Retinal pigment epithelial cell (primary cell): ENCODE results near the gene NPVF.

Experiments used
- DNase-seq: peaks from one replicate; pipeline ENCODE4 v3.0.0-alpha.2; 2010; ENCODE audit warnings: low read depth
- H3K4me3 ChIP-seq: 2 replicates; pipeline ENCODE4 v1.5.1; 2011; ENCODE audit warnings: mild to moderate bottlenecking, low read length, control low read depth, moderate library complexity
- TF ChIP-seq, protein P1 (sequence below): conservative IDR thresholded peaks from 2 replicates; pipeline ENCODE4 v1.5.1; 2011; ENCODE audit warnings: low read depth, low read length, control low read depth, inconsistent platforms

NPVF gene

DNA sequence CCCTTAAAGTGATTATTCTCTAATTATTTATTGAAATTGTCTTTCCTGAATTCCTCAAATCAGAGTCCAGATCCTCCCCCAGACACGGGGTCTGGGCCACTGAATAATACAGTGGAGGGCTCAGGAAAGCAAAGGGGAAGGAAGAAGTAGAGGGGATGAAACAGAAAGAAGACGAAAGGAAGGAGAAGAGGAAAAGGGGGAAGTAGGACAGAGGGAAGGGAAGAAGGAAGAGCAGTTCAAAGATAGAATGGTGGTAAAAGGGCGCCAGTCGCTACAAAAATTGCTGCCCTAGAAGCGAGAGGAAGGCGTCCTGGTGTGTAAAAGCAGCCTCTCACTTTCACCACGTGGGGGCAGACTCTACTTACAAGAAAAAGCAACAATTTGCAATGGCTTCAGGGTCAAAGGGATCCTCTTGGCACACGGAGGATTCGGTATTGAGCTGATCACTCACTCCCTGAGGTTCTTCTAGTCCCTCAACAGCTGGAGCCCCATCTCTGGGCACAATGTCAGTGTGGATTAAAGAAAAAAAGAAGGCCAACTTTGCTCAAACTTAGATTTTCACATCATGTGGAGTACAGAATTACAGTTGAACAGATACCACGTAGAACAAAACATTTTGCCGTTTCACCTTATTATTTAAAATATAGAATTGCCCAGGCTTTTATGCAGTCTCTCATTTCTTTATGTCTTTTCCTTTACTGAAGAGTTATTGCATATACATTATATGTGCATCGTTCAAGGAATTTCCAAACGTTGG lies 31.4 kb upstream of the NPVF start:
- TF ChIP-seq, protein P1, sequence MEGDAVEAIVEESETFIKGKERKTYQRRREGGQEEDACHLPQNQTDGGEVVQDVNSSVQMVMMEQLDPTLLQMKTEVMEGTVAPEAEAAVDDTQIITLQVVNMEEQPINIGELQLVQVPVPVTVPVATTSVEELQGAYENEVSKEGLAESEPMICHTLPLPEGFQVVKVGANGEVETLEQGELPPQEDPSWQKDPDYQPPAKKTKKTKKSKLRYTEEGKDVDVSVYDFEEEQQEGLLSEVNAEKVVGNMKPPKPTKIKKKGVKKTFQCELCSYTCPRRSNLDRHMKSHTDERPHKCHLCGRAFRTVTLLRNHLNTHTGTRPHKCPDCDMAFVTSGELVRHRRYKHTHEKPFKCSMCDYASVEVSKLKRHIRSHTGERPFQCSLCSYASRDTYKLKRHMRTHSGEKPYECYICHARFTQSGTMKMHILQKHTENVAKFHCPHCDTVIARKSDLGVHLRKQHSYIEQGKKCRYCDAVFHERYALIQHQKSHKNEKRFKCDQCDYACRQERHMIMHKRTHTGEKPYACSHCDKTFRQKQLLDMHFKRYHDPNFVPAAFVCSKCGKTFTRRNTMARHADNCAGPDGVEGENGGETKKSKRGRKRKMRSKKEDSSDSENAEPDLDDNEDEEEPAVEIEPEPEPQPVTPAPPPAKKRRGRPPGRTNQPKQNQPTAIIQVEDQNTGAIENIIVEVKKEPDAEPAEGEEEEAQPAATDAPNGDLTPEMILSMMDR, result peak; percentile 92
- H3K4me3 ChIP-seq, result no peak overlapping the region
- peak; percentile 37 for DNase-seq

DNA sequence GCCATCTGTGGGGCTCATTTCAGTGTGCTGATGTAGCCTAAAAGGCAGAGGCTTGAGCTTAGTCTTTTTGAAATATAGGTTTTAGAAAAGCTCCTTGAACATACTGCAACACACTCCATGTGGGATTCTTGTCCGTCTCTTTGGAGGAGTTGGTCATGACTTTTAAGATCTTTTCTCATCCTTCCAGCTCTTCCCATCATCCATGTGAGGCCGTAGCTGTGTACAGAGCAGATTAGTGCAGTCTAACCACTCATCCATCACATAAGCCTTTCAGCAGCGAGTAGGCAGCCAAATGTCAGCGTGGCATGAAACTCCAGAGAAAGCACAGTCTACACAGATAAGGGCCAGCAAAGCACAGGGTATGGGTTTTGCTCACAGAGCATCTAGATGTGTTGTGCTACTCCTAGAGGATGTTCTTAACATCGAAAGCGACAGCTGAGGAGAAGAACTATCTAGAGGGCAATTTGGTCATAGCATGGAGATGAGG lies 28.1 kb upstream of the NPVF start:
- TF ChIP-seq, protein P1, result no peak
- DNase-seq, result no peak

DNA sequence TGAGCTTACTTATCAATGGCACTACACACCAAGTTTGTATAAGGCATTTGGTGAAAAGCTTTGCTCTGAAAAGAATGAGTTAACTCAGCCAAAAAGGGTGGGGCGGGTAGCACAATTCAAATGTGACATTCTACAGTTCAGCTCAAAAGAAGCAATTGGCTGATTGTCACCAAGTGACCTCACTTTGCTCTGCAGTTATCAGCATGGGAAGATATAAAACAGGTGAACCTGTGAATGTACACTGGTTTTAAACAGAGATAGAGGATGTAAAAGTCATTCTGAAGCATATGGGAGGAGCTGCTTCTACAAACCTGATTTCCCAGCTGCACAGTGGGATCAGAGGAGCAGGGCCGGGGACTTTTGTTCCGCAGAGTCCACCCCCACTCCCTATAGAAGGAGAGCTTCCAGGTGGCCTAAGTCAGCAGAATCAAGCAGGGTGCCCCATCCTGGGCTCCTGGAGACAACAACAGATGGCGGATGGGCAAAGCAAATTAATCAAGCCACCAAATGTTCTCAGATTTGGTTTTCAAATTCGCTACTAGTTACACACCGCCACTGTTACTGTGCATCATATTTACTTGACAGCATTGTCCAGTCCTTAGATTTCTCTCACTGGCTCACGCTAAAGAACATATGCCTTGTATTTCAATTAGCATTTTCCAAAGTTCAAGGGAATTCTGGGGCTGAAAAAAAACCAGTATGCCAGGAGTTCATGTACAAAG lies 27.5 kb upstream of the NPVF start:
- H3K4me3 ChIP-seq, result no peak overlapping the region
- TF ChIP-seq, protein P1, result no peak
- DNase-seq, result no peak

More for the DNA sequence above, 28.1 kb upstream of the NPVF start:
- H3K4me3 ChIP-seq, result no peak overlapping the region

DNA sequence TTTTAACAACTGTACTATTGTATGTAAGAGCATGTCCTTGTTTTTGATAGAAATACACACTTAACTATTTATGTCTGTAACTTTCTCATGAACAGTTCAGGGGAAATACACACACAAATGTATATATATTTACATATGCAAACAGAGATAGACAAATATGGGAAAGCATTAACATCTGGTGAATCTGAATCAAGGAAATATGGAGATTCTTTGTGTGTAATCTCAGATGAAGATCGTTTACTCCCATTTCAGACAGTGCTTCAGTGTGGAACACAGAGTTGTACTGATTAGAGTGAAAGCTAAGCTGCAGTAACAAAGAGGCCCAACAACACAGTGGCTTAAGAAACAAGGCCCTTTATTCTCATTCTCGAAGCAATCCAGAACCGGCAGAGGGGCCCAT lies 26.3 kb upstream of the NPVF start:
- TF ChIP-seq, protein P1, result no peak
- no peak for DNase-seq
- H3K4me3 ChIP-seq, result no peak overlapping the region

DNA sequence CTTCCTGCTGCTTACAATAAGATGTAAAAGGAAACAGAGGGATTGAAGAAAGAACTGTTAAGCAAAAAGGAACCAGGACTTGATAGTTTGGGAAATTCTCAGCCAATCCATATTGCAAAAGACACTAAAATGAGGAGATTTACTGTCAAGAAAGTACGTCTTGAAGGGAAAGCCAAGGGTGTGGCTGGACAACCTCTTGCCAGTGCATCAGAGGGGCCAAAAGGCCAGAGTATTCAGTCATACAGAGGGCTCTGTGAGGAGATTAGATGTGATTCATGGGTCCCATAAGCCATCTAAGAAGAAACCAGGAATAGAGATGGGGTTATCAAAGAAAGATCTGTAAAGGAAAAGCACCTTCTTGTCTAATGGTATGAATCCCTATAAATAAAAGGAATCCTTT lies 25.4 kb upstream of the NPVF start:
- TF ChIP-seq, protein P1, result no peak
- no peak overlapping the region for H3K4me3 ChIP-seq
- no peak for DNase-seq

DNA sequence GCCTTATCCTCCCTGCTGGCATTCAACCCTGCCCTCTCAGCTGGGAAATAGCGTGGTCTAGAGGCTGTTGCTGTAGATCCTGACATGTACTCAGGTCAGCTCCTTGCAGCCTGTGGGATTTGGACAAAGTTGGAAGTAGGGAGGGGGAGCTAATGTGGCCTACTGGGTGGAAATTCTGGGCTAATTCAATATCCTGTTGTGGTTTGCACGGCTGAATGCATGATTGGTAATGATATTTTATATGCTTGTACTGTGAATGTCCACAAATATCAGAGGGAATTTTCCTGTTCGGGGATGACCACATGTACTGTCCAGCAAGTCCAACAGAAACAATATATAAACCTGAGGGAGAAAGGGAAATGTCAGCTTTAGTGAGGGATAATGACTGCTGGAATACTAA lies 22.1 kb upstream of the NPVF start:
- H3K4me3 ChIP-seq, result no peak overlapping the region
- TF ChIP-seq, protein P1, result no peak
- no peak for DNase-seq

DNA sequence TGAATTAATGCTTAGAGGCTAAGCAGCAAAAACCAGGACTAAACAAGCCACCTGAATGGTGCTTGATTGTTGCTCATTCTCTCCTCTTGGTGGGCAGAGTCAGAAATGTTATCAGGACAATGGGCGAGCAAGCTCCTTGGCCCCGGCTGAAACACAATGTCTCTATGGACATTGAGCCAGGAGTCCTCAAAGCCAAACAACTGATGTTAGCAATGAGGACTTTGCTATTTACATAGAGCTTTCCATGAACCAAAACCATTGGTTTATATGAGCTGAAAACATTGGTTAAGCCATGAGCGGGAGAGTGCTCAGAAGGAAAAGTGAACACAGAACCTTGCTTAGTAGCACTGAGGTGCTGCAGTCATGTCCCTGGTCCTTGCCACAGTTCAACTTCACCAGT lies 21.5 kb upstream of the NPVF start:
- no peak overlapping the region for H3K4me3 ChIP-seq
- DNase-seq, result no peak
- TF ChIP-seq, protein P1, result no peak
